ENCODE data around the gene RTCA.

GRCh38 chr1:100328133-100328532, 62.1 kb downstream of the RTCA start:
- TF ChIP-seq HDGF (IDR thresholded peaks at IDR 0.05; ENCODE audit: borderline replicate concordance) (no peak), LEF1 (IDR thresholded peaks at IDR 0.05; ENCODE audit: borderline replicate concordance) (no peak), SP1 (IDR thresholded peaks at IDR 0.05) (no peak), FOXM1 (IDR thresholded peaks at IDR 0.05; ENCODE audit: borderline replicate concordance) (no peak), ARNT (IDR thresholded peaks at IDR 0.05) (no peak), NFRKB (IDR thresholded peaks at IDR 0.05) (no peak), FOXA1 (IDR thresholded peaks at IDR 0.05) (no peak), L3MBTL2 (conservative IDR thresholded peaks at IDR 0.05) (no peak)

Measured in HEK293T (cell line).